SKM-1 (cell line): ENCODE data around the gene SMC3.
"Not testable (repeated sequence)": the region's sequence is repeated elsewhere in the genome, so short reads cannot be mapped to it uniquely, and the experiment has no call there.

Source experiments
- DNase-seq: peaks from one replicate; lab custom pipeline; 2025; ENCODE audit not compliant: unreplicated experiment; lab: John Stamatoyannopoulos, UW

SMC3 gene

GRCh38 chr10:110574420-110574819, 6.9 kb downstream of the SMC3 start:
- DNase-seq, result no peak

GRCh38 chr10:110576220-110576619, 8.7 kb downstream of the SMC3 start:
- no peak for DNase-seq

- DNase-seq, result no peak
Measured at GRCh38 chr10:110577056-110577455, 9.6 kb downstream of the SMC3 start.

DNA sequence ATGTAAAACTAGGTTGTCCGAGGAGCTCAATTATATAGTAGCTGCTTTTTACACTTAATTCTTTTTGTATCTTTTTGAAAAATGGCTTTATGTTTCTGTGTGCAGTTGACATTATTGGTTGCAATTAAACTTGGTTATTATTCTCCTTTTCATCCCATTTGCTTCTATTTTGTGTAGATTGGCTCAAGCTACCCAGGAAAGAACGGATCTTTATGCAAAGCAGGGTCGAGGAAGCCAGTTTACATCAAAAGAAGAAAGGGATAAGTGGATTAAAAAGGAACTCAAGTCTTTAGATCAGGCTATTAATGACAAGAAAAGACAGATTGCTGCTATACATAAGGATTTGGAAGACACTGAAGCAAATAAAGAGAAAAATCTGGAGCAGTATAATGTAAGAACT, 16.5 kb downstream of the SMC3 start:
- no peak for DNase-seq

- no peak for DNase-seq
Measured at GRCh38 chr10:110591760-110592159, 24.3 kb downstream of the SMC3 start.

DNA sequence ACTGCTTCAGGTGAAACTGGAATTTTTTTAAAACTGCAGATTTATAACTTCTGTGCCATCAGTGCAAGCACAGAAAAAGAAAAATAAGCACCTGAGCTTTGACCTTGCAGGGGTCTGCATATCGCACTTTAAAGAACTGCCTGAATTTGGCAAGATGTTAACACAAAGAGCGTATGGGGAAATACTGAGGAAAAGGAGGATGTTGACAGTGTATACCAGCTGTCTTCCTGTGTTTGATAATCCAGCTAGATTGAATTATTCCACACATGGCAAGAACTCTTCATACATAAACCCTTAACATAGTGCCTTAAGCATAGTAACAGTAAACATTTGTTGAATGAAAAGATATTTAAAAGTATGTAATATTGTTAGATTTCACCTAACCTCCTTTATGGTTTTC, 30.0 kb downstream of the SMC3 start:
- DNase-seq, result no peak

DNA sequence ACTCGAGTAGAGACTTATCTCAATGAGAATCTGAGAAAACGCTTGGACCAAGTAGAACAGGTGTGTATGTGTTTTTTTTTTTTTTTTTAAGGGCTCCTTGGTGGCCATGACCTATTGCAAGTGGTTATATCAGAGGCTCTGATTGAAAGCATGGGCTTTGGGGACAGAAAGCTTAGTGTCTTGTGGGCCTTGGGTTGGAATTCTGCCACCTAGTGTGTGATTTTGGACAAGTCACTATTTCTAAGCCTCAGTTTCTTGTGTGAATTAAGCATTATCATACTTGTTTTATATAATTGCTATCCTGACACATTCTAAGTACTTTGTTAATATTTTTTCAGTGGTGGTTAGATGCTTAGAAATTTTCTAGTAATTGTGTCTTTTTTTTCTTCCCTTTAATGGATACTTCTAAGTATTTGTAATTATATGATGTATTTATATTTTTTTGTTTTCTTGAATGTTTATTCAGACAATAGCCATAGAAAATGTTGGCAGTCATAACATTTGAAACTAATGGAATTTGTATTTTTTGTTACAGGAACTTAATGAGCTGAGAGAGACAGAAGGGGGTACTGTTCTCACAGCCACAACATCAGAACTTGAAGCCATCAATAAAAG, 33.1 kb downstream of the SMC3 start:
- peak; percentile 14 for DNase-seq

DNA sequence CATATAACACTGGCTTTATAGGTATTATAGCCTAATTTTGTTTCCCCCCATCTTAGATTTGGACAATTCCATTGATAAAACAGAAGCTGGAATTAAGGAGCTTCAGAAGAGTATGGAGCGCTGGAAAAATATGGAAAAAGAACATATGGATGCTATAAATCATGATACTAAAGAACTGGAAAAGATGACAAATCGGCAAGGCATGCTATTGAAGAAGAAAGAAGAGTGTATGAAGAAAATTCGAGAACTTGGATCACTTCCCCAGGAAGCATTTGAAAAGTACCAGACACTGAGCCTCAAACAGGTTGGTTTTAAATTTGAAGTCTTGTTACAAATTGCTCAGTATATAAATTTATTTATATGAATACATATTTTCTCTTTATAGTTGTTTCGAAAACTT, 34.1 kb downstream of the SMC3 start:
- no peak for DNase-seq

DNA sequence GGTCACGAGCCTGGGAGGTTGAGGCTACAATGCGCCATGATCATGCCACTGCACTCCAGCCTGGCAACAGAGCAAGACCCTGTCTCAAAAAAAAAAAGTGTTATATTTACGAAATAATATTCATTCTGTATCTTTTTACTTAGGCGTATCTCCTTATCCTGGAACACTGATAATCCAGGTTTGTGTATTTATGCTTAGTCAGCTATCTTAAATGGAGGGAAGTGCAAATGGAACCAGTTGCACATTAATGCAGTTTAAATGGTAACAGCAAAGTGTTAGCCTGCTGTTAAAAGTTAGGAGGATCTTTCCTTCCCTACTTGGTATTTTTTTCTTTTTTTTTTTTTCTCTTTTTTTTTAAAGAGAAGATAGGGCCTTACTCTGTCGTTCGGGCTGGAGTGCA, 40.6 kb downstream of the SMC3 start:
- no peak for DNase-seq

GRCh38 chr10:110609605-110610004, 42.1 kb downstream of the SMC3 start:
- DNase-seq, result no peak

GRCh38 chr10:110610308-110610774, 42.8 kb downstream of the SMC3 start:
- DNase-seq, result peak; percentile 43

DNA sequence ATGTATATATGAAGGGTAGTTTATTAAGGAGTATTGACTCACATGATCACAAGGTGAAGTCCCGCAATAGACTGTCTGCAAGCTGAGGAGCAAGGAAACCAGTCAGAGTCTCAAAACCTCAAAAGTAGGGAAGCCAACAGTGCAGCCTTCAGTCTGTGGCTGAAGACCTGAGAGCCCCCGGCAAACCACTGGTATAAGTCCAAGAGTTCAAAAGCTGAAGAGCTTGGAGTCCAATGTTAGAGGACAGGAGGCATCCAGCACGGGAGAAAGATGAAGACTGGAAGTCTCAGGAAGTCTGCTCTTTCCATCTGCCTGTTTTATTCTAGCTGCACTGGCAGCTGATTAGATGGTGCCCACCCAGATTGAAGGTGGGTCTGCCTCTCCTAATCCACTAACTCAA, 43.3 kb downstream of the SMC3 start:
- DNase-seq, result not testable (repeated sequence)

GRCh38 chr10:110612087-110612486, 44.6 kb downstream of the SMC3 start:
- DNase-seq, result no peak

DNA sequence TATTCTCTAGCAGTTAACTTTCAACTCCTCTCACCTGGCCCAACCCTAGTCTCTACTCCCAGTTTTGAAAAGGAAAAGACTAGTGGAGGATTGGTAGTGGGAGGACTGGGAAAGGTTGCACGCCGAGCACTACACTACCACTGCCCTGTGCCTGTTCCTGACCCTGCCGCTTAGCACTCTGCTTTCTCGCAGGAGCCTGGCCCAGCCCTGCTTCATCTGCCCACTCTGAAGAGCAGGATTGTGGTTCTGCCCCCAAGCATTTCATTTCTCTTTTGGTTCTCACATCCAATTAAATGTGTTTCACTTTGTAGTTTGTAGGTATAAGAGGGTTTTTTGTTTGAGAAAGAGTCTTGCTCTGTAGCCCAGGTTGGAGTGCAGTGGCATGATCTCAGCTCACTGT, 45.1 kb downstream of the SMC3 start:
- no peak for DNase-seq

DNA sequence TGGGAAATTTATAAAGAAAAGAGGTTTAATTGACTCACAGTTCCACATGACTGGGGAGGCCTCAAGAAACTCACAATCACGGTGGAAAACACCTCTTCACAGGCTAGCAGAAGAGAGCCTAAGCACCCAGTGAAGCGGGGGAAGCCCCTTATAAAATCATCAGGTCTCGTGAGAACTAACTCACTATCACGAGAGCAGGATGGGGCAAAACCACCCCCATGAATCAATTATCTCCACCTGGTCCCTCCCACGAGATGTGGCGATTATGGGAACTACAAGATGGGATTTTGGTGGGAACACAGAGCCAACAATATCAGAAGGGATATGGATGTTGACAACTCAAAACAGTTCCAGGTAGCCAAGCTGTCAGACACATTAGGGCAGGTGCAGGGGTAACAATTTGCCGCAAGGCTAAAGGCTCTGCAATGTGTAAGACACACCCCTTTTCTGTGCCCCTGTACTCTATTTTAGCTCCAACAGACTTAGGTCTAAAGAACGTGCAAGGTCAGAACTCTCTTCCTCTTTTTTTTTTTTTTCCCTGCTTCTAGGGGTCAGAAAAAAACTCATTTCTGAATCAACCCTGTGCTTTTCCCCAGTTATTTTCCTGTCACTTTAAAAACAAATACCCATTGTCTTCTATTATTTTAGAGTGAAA, 46.0 kb downstream of the SMC3 start:
- DNase-seq, result no peak

- DNase-seq, result no peak
Measured at GRCh38 chr10:110613996-110614495, 46.6 kb downstream of the SMC3 start.

DNA sequence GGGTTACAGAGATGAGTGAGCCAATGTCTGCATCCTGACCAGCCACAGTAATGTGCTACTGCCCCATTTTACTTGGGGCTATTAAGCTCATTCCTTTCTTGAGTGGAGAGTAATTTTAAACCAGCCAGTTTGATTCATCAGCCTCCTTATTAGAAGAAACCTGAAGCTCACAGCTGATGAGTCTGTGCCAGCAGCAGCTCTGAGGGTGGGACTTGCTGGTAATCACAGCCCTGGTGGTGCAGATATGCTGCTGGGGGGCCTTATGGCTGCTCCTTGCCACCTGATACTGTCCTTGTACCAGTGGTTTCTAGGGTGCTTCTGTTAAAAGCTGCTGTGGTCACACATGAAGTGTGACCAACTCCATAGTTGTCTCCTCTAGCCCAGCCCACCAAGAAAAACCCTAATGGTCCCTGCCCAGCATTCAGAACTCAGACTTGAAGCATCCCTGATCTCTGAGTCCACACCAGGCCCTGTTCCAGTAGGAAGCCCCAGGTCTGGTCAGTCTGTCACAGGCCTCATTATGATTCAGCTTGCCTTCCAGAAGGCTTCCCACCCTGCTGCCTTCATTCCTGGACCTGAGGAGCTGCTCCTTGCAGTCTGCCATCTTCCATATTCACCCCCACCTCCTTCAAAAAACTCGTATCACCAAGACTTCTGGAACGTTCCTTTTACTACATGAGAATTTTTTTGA, 47.7 kb downstream of the SMC3 start:
- DNase-seq, result no peak

DNA sequence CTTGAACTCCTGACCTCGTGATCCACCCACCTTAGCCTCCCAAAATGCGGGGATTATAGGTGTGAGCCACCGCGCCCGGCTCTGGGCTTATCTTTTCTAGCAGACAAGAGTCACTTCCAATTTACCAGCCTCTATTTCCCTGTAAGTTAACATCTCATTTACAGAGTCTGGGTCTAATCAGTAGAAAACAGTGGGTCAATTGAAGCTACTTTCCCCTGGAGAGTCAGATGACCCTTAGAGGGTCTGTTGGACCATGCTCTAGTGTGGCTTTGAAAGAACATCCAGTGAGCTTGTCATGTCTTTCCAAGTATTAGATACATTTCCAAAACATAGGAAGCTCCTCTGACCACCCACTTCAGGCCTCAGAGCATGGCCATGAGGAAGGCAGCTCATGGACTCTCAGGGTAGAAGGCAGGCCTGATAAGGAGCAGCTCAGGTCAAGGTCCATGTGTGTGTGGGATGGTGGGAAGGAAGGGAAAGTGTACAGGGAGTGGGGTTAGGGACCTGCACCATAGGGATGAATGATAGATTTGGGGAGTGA, 49.1 kb downstream of the SMC3 start:
- no peak for DNase-seq

DNA sequence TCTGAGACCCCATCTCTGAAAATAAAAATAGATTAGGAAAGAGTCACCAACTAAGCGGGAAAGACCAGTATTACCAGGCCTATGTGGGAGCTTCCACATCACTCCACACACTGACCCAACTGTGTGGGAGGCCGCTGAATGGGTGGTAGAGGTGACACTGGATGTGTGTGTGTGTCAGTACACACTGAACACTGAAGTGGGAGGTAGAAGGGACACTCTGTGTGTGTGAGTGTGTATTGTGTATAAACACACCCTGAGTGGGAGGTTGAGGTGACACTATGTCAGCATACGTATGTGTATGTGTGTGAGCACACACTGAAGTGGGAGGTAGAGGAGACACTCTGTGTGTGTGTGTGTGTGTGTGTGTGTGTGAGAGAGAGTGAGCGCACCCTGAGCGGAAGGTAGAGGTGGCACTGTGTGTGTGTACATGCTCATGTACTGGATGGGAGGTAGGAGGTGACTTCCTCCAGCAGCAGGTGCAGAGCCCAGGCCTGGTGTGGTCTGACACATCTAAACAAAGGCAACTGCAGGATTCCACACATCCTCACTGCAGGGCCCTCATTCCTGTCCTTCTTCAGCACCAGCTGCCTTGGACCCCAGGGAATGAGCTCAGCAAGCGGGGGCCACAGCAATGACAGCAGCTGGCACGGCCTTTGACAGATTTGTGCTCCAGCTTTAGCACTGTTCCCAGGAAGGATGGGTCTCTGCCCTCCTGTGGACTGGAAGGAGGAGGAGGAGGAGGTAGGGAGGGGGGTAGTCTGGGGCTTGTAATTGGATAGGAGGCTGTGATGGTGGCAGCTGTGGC, 50.1 kb downstream of the SMC3 start:
- DNase-seq, result no peak

GRCh38 chr10:110618230-110618610, 50.7 kb downstream of the SMC3 start:
- DNase-seq, result no peak
